Aorta (tissue), 5 donors: ENCODE data around the gene VEGFD. TPM values are rescaled to one million over a fixed set of nuclear protein-coding genes. Genes with fewer than 3 reads are reported as not detected.

Source experiments
- ATAC-seq: fragments of 200-7000 bp; cut with Tn5 transposase; one replicate; pipeline ENCODE4 v1.9.1; 2022; ENCODE audit warnings: moderate library complexity; ENCODE audit not compliant: low FRiP score
- DNase-seq, 2 donors: peaks; one replicate each; pipeline ENCODE4 v3.0.0-alpha.2; 2020
- H3K27ac ChIP-seq, 2 donors: one replicate each; pipeline ENCODE4 v1.5.1; 2013; ENCODE audit warnings: low read length in 2 of 2, mild to moderate bottlenecking in 2 of 2, moderate library complexity in 2 of 2, control low read depth in 1 of 2, inconsistent platforms in 1 of 2, low read depth in 1 of 2
- H3K27me3 ChIP-seq, 2 donors: one replicate each; pipeline ENCODE4 v1.6.1; 2013; ENCODE audit warnings: control low read depth in 1 of 2, low read length in 1 of 2, mild to moderate bottlenecking in 1 of 2, moderate library complexity in 1 of 2; ENCODE audit not compliant: insufficient read depth in 2 of 2, control insufficient read depth in 1 of 2
- H3K36me3 ChIP-seq, 2 donors: one replicate each; pipeline ENCODE4 v1.6.1; 2013; ENCODE audit warnings: control low read depth in 1 of 2, low read length in 1 of 2, mild to moderate bottlenecking in 1 of 2; ENCODE audit not compliant: insufficient read depth in 2 of 2, control insufficient read depth in 1 of 2
- H3K4me1 ChIP-seq, 2 donors: one replicate each; pipeline ENCODE4 v1.6.1; 2013; ENCODE audit warnings: low read length in 2 of 2, control low read depth in 1 of 2, mild to moderate bottlenecking in 1 of 2, moderate library complexity in 1 of 2; ENCODE audit not compliant: insufficient read depth in 2 of 2, control insufficient read depth in 1 of 2
- H3K4me3 ChIP-seq, 2 donors: one replicate each; pipeline ENCODE4 v1.5.1; 2013; ENCODE audit warnings: low read length in 2 of 2, control low read depth in 1 of 2, mild to moderate bottlenecking in 1 of 2
- H3K9me3 ChIP-seq: one replicate; pipeline ENCODE4 v1.6.1; 2013; ENCODE audit warnings: mild to moderate bottlenecking, low read length; ENCODE audit not compliant: control insufficient read depth
- WGBS, 2 donors: extraction: QIAGEN DNeasy Blood & Tissue Kit; methylation state at CpG; one replicate each; pipeline ENCODE4 v1.1.7; 2013; 5-methylcytosine and 5-hydroxymethylcytosine counted together
- intact Hi-C, 2 donors: fragments of 100-400 bp; cut with DNase I; formaldehyde crosslinking; loops; one replicate each; pipeline versions ENCODE4 v1.14.2 to v1.15.0; 2022
- polyA plus RNA-seq, 2 donors: library from polyadenylated mRNA; stranded (reverse); fragments of 200-250 nt; gene quantifications; one replicate each; pipeline ENCODE4 v1.2.3, GENCODE V29; 2013
- total RNA-seq, 2 donors: library from RNA; stranded (reverse); fragmentation: NEBNext Ultra II Directional; extraction: Animal tissue kit (Norgen Biotek cat#: 25700); gene quantifications; one replicate each; pipeline ENCODE4 v1.2.1, GENCODE V29; 2021
- donor health status: healthy with polysubstance abuse.
- donor health status: Bipolar disorder and iron deficiency.
- donor health status: DM: no; HTN: no; CAD: no.
- donor health status: DM: no; HTN: no; CAD: no.
- donor health status: DM: yes; HTN: yes; CAD: no.

The VEGFD gene
- total and polyA plus RNA-seq, 4 donors: 0.63 to 4.8 (median 2.8) TPM

DNA sequence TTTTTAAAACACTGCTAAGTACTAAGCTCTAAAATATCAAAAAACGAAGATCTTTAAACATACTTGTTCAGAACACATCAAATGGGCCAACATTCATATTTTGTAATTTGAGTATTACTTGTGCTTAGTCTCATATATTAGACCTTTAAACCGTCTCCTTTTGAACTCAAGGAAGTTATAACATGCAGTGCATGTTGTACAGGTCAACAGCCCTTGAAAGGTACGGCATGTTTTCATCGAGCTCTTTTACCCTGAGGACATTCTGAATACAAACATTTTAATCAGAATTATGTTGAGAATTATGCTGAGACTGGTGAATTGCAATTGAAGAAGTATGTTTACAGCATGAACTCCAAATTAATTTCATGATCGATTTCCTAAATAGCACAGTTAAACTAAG is 61.7 kb downstream of the VEGFD start:
- H3K27me3 ChIP-seq: no peaks in the 10 kb centered on the region
- ATAC-seq: no peak
- DNase-seq: no peak
- intact Hi-C loops: no loop called here
- no peaks in the 10 kb centered on the region for H3K36me3 ChIP-seq
- no peaks in the 10 kb centered on the region for H3K4me1 ChIP-seq
- 80 to 92% methylated on average over 5 of the region's 5 CpGs for WGBS, 2 donors
- H3K27ac ChIP-seq: no peak overlapping the region
- H3K9me3 ChIP-seq: no peaks in the 10 kb centered on the region
- H3K4me3 ChIP-seq: no peak overlapping the region

- Histone ChIP-seq H3K36me3 (no peaks in the 10 kb centered on the region), H3K4me1 (no peaks in the 10 kb centered on the region), H3K27me3 (no peaks in the 10 kb centered on the region), H3K9me3 (no peaks in the 10 kb centered on the region), H3K4me3 (no peak overlapping the region), H3K27ac (no peak overlapping the region)
- intact Hi-C loops: no loop called here
- 75 to 88% methylated on average over 3 of the region's 3 CpGs for WGBS, 2 donors
- no peak for DNase-seq
- no peak for ATAC-seq
Observed at GRCh38 chrX:15322072-15322471, 62.1 kb downstream of the VEGFD start.

DNA sequence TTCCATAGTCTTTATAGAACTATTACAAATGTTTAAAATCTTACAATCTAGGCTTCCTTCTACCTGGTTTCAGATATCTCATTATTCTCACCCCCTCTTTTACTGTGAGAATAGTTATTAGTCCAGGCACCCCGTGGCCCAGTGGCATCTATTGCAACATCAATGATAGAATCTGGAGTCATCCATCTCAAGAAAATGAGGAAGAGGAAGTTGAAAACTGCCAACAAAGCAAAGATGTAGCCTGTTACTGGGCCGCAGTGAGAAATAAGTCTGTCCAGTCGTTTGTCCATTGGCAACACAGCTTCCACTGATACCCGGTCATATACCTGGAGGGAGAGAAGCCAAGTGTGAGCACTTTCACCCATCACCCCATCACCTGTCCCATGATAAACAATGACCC is 62.8 kb downstream of the VEGFD start:
- ATAC-seq (no peak), DNase-seq (peak in 1 of 2 donors; percentile 52)
- H3K27me3 ChIP-seq: no peaks in the 10 kb centered on the region
- intact Hi-C loops: no loop called here
- WGBS, 2 donors: 73 to 87% methylated on average over 4 of the region's 4 CpGs
- H3K4me3 ChIP-seq: no peak overlapping the region
- H3K4me1 ChIP-seq: no peaks in the 10 kb centered on the region
- no peaks in the 10 kb centered on the region for H3K36me3 ChIP-seq
- no peaks in the 10 kb centered on the region for H3K9me3 ChIP-seq
- H3K27ac ChIP-seq: no peak overlapping the region

GRCh38 chrX:15320297-15320696 is 63.9 kb downstream of the VEGFD start:
- intact Hi-C loops: no loop called here
- Histone ChIP-seq H3K4me1 (no peaks in the 10 kb centered on the region), H3K27me3 (no peaks in the 10 kb centered on the region), H3K36me3 (no peaks in the 10 kb centered on the region), H3K9me3 (no peaks in the 10 kb centered on the region), H3K27ac (no peak overlapping the region), H3K4me3 (no peak overlapping the region)
- no peak for DNase-seq
- no peak for ATAC-seq
- WGBS, 2 donors: 53 to 77% methylated on average over 4 of the region's 4 CpGs

DNA sequence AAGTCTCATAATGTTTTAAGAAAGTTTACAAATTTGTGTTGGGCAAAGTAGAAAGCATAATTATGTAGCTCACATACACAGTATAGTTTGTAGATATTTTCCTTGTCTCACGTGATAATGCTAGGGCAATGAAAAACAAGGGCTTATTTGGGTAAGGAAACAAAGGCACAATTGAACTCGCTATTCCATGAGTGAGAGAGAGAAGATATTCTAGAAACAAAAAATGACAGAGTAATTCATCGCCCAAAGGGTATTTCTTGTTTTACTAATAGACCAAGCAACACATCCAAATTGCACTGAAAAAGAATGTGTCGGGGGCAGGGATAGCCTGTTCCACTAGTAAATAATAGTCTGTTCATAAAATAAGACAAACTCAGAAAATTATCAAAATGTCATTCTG is 65.1 kb downstream of the VEGFD start:
- intact Hi-C loops: no loop called here
- Histone ChIP-seq H3K4me1 (no peaks in the 10 kb centered on the region), H3K27me3 (no peaks in the 10 kb centered on the region), H3K36me3 (no peaks in the 10 kb centered on the region), H3K9me3 (no peaks in the 10 kb centered on the region), H3K4me3 (no peak overlapping the region), H3K27ac (no peak overlapping the region)
- 84 to 93% methylated on average over 4 of the region's 4 CpGs for whole genome bisulfite sequencing, 2 donors
- ATAC-seq: no peak
- DNase-seq: no peak

DNA sequence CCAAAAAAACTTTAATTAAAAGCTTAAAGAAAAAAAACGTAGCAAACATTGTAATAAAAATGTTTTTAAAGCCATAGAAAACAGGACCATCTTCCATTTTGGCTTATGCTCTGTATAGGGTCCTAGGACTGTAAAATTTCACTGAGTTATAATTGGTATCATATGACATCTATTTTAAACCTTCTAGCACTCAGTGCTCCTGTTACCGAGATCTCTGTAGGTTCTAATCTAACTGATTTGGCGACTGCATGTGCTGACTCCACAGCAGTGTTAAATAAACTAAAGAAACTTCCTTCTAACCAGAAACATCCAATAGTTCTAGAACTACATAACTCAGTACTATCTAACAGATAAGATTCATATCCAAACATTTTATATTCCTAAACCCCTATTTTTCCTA is 68.7 kb downstream of the VEGFD start, which contains the start of gene ASB11:
Gene ASB11, minus strand, starts transcription at position 132 of the 400 bp plus-strand sequence. Its CDS starts 35 bp downstream, at position 97.
- WGBS, 2 donors: 13 to 20% methylated on average over 3 of the region's 3 CpGs
- Histone ChIP-seq H3K36me3 (no peaks in the 10 kb centered on the region), H3K27me3 (no peaks in the 10 kb centered on the region), H3K4me3 (no peak within 1 kb of the TSS), H3K4me1 (no peaks in the 10 kb centered on the region), H3K9me3 (no peaks in the 10 kb centered on the region), H3K27ac (no peak within 1 kb of the TSS)
- DNase-seq: no peak
- intact Hi-C loops: no loop called here
- ATAC-seq: no peak

- intact Hi-C loops: no loop called here
- Histone ChIP-seq H3K27me3 (no peaks in the 10 kb centered on the region), H3K9me3 (no peaks in the 10 kb centered on the region), H3K4me1 (no peaks in the 10 kb centered on the region), H3K36me3 (no peaks in the 10 kb centered on the region), H3K27ac (no peak overlapping the region), H3K4me3 (no peak overlapping the region)
- no peak for DNase-seq
- no peak for ATAC-seq
- WGBS, 2 donors: 42 to 59% methylated on average over 2 of the region's 2 CpGs
Observed at GRCh38 chrX:15314472-15314871, 69.7 kb downstream of the VEGFD start.

- DNase-seq (no peak), ATAC-seq (no peak)
- no peak overlapping the region for H3K4me3 ChIP-seq
- H3K4me1 ChIP-seq: no peaks in the 10 kb centered on the region
- H3K36me3 ChIP-seq: no peaks in the 10 kb centered on the region
- no peaks in the 10 kb centered on the region for H3K27me3 ChIP-seq
- intact Hi-C loops: no loop called here
- WGBS, 2 donors: 85 to 93% methylated on average over 3 of the region's 3 CpGs
- no peak overlapping the region for H3K27ac ChIP-seq
- no peaks in the 10 kb centered on the region for H3K9me3 ChIP-seq
Observed at GRCh38 chrX:15311119-15311518, 73.1 kb downstream of the VEGFD start.

DNA sequence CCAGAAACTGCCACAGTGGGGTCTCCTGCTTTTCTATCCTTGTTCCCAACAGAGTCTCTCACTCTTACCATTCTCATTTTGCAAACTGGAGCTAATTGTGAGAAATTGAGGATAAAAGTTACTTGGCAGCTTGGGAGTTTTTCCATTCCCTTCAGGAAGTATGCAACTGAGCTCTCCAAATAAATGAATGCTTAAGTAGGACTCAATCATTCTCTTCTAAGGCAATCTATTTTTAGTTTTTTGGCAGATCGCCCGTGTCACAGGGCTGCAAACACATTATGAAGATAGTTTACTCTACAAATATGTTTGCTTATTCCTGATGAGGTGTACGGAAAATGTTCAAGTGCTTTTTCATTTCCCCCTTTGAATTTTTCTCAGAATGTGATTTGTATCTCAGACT is 74.1 kb downstream of the VEGFD start:
- WGBS, 2 donors: 3 to 25% methylated on average over 3 of the region's 3 CpGs
- H3K9me3 ChIP-seq: no peaks in the 10 kb centered on the region
- ATAC-seq: peak; percentile 73
- no peak overlapping the region for H3K27ac ChIP-seq
- no peaks in the 10 kb centered on the region for H3K4me1 ChIP-seq
- no peaks in the 10 kb centered on the region for H3K27me3 ChIP-seq
- intact Hi-C loops: no loop called here
- no peak overlapping the region for H3K4me3 ChIP-seq
- DNase-seq: no peak
- no peaks in the 10 kb centered on the region for H3K36me3 ChIP-seq
